ENCODE data around the gene PTPRT. TPM values are rescaled to one million over a fixed set of nuclear protein-coding genes. Genes with fewer than 3 reads are reported as not detected.

Gene PTPRT
- total RNA-seq, 4 donors from 2014 or later = 0.04 TPM; not detected in 3

DNA sequence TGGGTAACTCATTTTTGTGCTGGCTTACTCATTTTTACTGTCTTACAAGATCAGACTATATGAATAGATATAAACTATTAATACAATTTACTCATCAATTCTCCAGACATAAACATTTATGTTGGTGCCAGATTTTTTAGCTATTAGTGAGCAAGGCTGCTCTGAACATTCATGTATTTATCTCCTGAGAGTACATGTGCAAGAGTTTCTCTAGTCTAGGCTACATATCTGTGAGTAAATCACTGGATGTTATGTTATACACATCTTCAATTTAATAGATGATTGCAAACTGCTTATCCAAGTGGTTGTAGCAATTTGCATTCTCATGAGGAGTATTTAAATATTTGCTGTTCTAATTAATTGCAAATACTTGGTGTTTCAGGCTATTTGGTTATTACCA lies 687.1 kb downstream of the PTPRT start:
- Histone ChIP-seq H3K27ac (no peak overlapping the region), H3K9me3 (no peaks in the 10 kb centered on the region), H3K4me3 (no peak overlapping the region), H3K36me3 (no peaks in the 10 kb centered on the region), H3K27me3 (no peaks in the 10 kb centered on the region), H3K4me1 (no peaks in the 10 kb centered on the region)
- TF ChIP-seq POLR2AphosphoS5 (IDR thresholded peaks at IDR 0.05) (no peak), POLR2A (IDR thresholded peaks at IDR 0.05) (no peak), EP300 (IDR thresholded peaks at IDR 0.05) (no peak)
- TF ChIP-seq, protein P1, sequence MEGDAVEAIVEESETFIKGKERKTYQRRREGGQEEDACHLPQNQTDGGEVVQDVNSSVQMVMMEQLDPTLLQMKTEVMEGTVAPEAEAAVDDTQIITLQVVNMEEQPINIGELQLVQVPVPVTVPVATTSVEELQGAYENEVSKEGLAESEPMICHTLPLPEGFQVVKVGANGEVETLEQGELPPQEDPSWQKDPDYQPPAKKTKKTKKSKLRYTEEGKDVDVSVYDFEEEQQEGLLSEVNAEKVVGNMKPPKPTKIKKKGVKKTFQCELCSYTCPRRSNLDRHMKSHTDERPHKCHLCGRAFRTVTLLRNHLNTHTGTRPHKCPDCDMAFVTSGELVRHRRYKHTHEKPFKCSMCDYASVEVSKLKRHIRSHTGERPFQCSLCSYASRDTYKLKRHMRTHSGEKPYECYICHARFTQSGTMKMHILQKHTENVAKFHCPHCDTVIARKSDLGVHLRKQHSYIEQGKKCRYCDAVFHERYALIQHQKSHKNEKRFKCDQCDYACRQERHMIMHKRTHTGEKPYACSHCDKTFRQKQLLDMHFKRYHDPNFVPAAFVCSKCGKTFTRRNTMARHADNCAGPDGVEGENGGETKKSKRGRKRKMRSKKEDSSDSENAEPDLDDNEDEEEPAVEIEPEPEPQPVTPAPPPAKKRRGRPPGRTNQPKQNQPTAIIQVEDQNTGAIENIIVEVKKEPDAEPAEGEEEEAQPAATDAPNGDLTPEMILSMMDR (IDR thresholded peaks at IDR 0.05) = no peak
- no peak for ATAC-seq

DNA sequence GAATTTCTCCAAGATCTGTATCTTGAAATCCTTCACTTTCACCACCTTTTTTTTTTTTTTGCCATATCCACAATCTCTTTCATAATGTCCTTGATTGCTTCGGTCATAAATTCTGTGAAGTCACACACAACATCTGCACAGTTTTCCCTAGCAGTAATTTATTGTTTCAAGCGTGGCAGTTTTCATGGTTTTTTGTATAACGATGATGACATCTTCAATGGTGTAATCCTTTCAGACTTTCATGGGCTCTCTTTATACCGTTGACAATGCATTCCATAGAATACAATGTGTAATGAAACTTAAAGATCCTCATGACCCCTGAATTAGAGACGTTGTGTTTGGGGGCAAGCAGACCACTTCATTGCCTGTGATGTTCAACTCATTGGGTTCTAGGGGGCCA lies 693.1 kb downstream of the PTPRT start:
- Histone ChIP-seq H3K4me1 (no peaks in the 10 kb centered on the region), H3K9me3 (no peaks in the 10 kb centered on the region), H3K27me3 (no peaks in the 10 kb centered on the region), H3K27ac (no peak overlapping the region), H3K36me3 (no peaks in the 10 kb centered on the region), H3K4me3 (no peak overlapping the region)
- TF ChIP-seq POLR2A (IDR thresholded peaks at IDR 0.05) = no peak
- no peak for TF ChIP-seq EP300 (IDR thresholded peaks at IDR 0.05)
- no peak for TF ChIP-seq POLR2AphosphoS5 (IDR thresholded peaks at IDR 0.05)
- TF ChIP-seq, protein P1 (IDR thresholded peaks at IDR 0.05) = no peak
- 80 to 81% methylated on average over 5 of the region's 5 CpGs for WGBS, 2 donors (ENCODE audit: low coverage in 1 of 2)
- no peak for ATAC-seq

DNA sequence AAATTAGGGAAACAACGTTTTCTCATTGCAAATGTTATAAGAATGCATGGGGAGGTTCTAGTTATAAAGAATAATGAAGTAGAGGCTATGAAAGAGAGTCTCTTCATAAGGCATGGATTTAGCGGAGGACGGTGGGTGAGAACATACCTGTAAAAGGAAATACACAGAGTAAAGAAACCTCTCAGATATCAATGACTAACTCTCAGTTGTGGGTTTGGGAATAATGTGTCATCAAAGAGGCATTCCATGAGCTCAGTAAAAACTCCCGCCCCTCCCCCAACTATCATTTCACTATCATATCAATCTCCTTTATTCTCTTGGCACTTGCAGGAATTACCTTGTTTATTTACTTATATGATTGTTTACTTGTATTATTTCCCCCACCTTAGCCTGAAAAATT lies 695.4 kb downstream of the PTPRT start:
- H3K4me1 ChIP-seq = no peaks in the 10 kb centered on the region
- 72 to 79% methylated on average over 3 to 4 of the region's 4 CpGs for WGBS, 2 donors (ENCODE audit: low coverage in 1 of 2)
- H3K27ac ChIP-seq = no peak overlapping the region
- no peak overlapping the region for H3K4me3 ChIP-seq
- no peak for ATAC-seq
- TF ChIP-seq POLR2A (IDR thresholded peaks at IDR 0.05) = no peak
- no peak for TF ChIP-seq POLR2AphosphoS5 (IDR thresholded peaks at IDR 0.05)
- TF ChIP-seq, protein P1 (IDR thresholded peaks at IDR 0.05) = no peak
- TF ChIP-seq EP300 (IDR thresholded peaks at IDR 0.05) = no peak
- no peaks in the 10 kb centered on the region for H3K36me3 ChIP-seq
- no peaks in the 10 kb centered on the region for H3K9me3 ChIP-seq
- no peaks in the 10 kb centered on the region for H3K27me3 ChIP-seq

DNA sequence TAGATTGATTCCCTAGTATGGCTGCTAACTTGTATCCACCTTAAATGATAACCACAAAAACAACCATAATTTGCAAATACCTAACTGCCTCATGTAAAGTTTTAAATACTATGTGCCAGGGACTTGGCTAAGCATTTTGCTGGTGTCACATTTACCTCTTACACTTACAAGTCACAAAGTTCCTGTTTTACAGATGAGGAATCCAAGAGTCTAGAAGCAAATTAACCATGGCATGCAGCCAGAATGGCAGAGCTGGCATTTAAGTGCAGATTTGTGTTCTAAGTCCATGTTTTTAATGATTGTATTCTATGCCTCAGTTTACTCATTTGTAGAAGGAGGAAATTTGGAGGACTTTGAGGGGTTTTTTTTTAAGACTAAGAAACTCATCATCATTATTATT lies 696.7 kb downstream of the PTPRT start:
- no peaks in the 10 kb centered on the region for H3K9me3 ChIP-seq
- TF ChIP-seq, protein P1 (IDR thresholded peaks at IDR 0.05) = no peak
- peaks cover 4% of the 10 kb centered on the region for H3K27me3 ChIP-seq
- no peak overlapping the region for H3K4me3 ChIP-seq
- H3K36me3 ChIP-seq = no peaks in the 10 kb centered on the region
- H3K27ac ChIP-seq = no peak overlapping the region
- no peak for ATAC-seq
- H3K4me1 ChIP-seq = no peaks in the 10 kb centered on the region

DNA sequence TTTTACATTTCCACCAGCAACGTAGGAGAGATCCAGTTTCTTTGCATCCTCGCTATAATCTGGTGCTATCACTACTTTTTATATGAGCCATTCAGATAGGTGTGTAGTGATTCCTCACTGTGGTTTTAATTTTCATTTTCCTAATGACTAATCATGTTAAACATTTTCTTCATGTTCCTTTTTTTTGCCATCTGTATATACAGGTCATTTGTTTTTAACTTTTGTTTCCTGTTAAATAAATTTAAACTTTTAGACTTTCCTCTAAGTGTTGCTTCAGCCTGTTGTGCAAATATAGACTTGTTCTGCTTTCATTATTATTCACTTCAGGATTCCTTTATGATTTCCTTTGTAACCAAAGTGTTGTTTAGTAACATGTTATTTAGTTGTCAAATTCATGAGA lies 697.4 kb downstream of the PTPRT start:
- Histone ChIP-seq H3K9me3 (no peaks in the 10 kb centered on the region), H3K36me3 (no peaks in the 10 kb centered on the region), H3K27me3 (peaks cover 5% of the 10 kb centered on the region), H3K4me3 (no peak overlapping the region), H3K4me1 (no peaks in the 10 kb centered on the region), H3K27ac (no peak overlapping the region)
- 47 to 51% methylated on average over 2 of the region's 2 CpGs for WGBS, 2 donors (ENCODE audit: low coverage in 1 of 2)
- TF ChIP-seq EP300 (IDR thresholded peaks at IDR 0.05) (no peak), POLR2AphosphoS5 (IDR thresholded peaks at IDR 0.05) (no peak), POLR2A (IDR thresholded peaks at IDR 0.05) (no peak)
- TF ChIP-seq, protein P1 (IDR thresholded peaks at IDR 0.05) = no peak
- no peak for ATAC-seq

All from gastroesophageal sphincter (tissue), 4 donors.